ENCODE measurements around the gene LHPP.

- TF ChIP-seq CTCF (IDR thresholded peaks at IDR 0.05) (no peak), POLR2A (IDR thresholded peaks at IDR 0.05) (no peak)
These were observed 155.2 kb downstream of the LHPP start for GRCh38 chr10:124616836-124617130.
